Activated effector memory CD4-positive, alpha-beta T cell treated with Interleukin-2 at 50 U/mL for 16 hours (primary cell): ENCODE results near the gene LHFPL6.
"Not testable (repeated sequence)": the region's sequence is repeated elsewhere in the genome, so short reads cannot be mapped to it uniquely, and the experiment has no call there.

Experiments used
- DNase-seq: peaks from one replicate; pipeline ENCODE4 v3.0.0-alpha.2; 2020

The LHFPL6 gene

GRCh38 chr13:39338114-39338513 is 264.9 kb downstream of the LHFPL6 start:
- not testable (repeated sequence) for DNase-seq

- DNase-seq: no peak
Measured at GRCh38 chr13:39336937-39337336, 266.1 kb downstream of the LHFPL6 start.

- DNase-seq: no peak
Measured at GRCh38 chr13:39336207-39336606, 266.8 kb downstream of the LHFPL6 start.

- no peak for DNase-seq
Measured at GRCh38 chr13:39335721-39336120, 267.3 kb downstream of the LHFPL6 start.

GRCh38 chr13:39330504-39330903 is 272.5 kb downstream of the LHFPL6 start:
- DNase-seq: no peak

- no peak for DNase-seq
Measured at GRCh38 chr13:39329182-39329639, 273.8 kb downstream of the LHFPL6 start.

- DNase-seq: no peak
Measured at GRCh38 chr13:39327172-39327479, 275.9 kb downstream of the LHFPL6 start.

GRCh38 chr13:39326469-39327171 is 276.4 kb downstream of the LHFPL6 start:
- no peak for DNase-seq

GRCh38 chr13:39324806-39325311 is 278.1 kb downstream of the LHFPL6 start:
- DNase-seq: no peak

- DNase-seq: no peak
Measured at GRCh38 chr13:39322836-39323585, 280.0 kb downstream of the LHFPL6 start.

GRCh38 chr13:39321574-39321973 is 281.4 kb downstream of the LHFPL6 start:
- DNase-seq: no peak

GRCh38 chr13:39318161-39318560 is 284.8 kb downstream of the LHFPL6 start:
- no peak for DNase-seq

- no peak for DNase-seq
Measured at GRCh38 chr13:39317291-39317690, 285.7 kb downstream of the LHFPL6 start.

GRCh38 chr13:39315796-39316195 is 287.2 kb downstream of the LHFPL6 start:
- DNase-seq: no peak

- no peak for DNase-seq
Measured at GRCh38 chr13:39313721-39314120, 289.3 kb downstream of the LHFPL6 start.

- no peak for DNase-seq
Measured at GRCh38 chr13:39312596-39312995, 290.4 kb downstream of the LHFPL6 start.

GRCh38 chr13:39311619-39312018 is 291.4 kb downstream of the LHFPL6 start:
- no peak for DNase-seq

- no peak for DNase-seq
Measured at GRCh38 chr13:39310961-39311360, 292.0 kb downstream of the LHFPL6 start.

GRCh38 chr13:39306639-39307589 is 296.1 kb downstream of the LHFPL6 start:
- no peak for DNase-seq

GRCh38 chr13:39302820-39303219 is 300.2 kb downstream of the LHFPL6 start:
- DNase-seq: no peak

GRCh38 chr13:39298951-39299350 is 304.0 kb downstream of the LHFPL6 start:
- DNase-seq: no peak

GRCh38 chr13:39297664-39298171 is 305.3 kb downstream of the LHFPL6 start:
- DNase-seq: no peak

GRCh38 chr13:39297023-39297422 is 306.0 kb downstream of the LHFPL6 start:
- no peak for DNase-seq
